GM21367 (cell line): Measurements from ENCODE around the gene PSEN1.
"Not testable (repeated sequence)": the region's sequence is repeated elsewhere in the genome, so short reads cannot be mapped to it uniquely, and the experiment has no call there.

ENCODE experiments used
- ATAC-seq: cut with Tn5 transposase; IDR thresholded peaks from one replicate; pipeline ENCODE4 v1.9.1; 2021; ENCODE audit not compliant: unreplicated experiment

Gene PSEN1

DNA sequence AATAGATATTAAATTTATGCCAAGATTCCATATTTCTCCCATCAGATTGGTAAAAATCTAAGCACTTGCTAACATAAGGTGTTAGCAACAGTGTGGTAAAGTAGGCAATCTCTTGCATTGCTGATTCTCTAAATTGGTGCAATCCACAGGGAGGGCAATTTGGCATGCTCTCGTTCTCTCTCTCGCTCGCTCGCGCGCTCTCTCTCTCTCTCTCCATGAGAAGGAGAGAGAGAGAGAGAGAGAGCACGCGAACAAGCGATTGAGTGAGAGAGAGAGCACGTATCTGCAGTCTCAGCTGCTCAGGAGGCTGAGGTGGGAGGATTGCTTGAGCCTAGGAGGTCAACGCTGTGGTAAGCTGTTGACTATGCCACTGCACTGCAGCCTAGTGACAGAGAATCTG, 25.9 kb downstream of the PSEN1 start:
- no peak for ATAC-seq

DNA sequence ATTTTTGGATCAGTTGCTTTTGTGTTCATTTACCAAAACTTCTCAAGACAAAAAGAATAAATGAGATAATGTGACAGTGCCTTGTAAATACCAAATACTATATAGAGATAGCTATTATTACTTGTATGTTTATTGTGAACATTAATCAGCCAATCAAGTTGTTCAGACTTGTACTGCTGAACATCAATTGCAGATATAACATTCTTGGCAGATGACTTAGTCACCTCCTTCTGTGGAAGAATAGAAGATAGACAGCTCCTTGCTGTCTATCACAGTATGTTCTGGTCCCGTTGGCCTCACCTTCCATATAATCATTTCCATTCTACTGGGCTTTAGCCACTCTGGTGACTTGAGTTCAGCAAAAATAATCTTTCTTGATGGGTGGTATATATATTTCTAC, 30.1 kb downstream of the PSEN1 start:
- no peak for ATAC-seq

DNA sequence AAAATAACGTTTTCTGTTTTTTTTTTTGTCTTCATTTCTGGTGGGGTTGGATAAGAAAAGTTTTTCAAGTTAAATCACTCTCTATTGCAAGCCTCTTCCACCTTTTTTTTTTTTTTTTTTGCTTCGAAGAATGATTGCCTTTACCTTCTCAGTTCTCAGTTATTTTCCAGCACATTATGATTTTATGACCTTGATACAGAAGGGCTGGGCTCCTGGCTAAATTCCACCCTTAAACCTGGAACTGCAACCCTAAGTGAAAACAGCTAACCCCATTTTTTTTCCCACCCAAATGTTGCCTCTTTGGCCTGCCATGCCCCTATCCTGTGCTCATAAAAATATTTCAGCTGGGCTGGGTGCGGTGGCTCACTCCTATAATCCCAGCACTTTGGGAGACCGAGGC, 31.4 kb downstream of the PSEN1 start:
- no peak for ATAC-seq

DNA sequence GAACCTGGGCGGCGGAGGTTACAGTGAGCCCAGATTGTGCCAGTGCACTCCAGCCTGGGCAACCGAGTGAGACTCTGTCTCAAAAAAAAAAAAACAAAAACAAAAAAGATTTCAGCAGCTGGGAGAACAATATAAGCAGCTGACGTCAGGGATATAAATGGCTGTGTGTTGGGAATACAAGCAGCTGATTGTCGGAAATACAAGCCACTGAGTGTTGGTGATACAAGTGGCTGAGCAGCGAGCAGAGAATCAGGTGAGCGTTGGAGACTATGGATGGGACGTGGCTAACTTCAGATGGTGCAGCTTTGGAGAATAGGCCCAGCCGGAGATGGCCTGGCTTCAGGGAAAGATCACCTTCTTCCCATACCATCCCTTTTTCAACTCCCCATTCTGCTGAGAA, 32.0 kb downstream of the PSEN1 start:
- ATAC-seq = no peak

DNA sequence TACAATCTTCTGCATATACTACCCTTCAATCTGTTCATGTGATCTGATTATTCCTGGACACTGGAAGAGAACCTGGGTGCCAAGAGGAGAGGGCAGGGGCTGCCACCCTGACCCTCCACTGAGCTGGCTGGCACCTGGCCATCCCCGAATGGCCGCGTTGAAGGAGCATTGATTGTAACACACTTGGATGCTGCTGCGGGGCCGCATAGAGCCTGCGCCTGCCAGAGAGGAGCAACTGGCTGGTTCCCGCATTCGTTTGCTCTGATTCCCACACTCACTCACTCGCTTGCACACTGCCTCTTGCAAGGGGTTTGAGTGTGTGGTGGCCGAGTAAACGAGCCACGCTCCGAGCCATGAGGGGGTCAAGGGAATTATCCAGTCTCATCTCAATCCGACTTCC, 32.4 kb downstream of the PSEN1 start:
- no peak for ATAC-seq

DNA sequence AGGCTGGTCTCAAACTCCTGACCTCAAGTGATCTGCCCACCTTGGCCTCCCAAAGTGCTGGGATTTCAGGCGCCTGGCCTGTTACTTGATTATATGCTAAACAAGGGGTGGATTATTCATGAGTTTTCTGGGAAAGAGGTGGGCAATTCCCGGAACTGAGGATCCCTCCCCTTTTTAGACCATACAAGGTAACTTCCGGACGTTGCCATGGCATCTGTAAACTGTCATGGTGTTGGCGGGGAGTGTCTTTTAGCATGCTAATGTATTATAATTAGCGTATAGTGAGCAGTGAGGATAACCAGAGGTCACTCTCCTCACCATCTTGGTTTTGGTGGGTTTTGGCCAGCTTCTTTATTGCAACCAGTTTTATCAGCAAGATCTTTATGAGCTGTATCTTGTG, 33.5 kb downstream of the PSEN1 start:
- not testable (repeated sequence) for ATAC-seq

DNA sequence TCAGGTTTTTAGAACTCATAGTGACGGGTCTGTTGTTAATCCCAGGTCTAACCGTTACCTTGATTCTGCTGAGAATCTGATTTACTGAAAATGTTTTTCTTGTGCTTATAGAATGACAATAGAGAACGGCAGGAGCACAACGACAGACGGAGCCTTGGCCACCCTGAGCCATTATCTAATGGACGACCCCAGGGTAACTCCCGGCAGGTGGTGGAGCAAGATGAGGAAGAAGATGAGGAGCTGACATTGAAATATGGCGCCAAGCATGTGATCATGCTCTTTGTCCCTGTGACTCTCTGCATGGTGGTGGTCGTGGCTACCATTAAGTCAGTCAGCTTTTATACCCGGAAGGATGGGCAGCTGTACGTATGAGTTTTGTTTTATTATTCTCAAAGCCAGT, 34.4 kb downstream of the PSEN1 start:
- no peak for ATAC-seq

DNA sequence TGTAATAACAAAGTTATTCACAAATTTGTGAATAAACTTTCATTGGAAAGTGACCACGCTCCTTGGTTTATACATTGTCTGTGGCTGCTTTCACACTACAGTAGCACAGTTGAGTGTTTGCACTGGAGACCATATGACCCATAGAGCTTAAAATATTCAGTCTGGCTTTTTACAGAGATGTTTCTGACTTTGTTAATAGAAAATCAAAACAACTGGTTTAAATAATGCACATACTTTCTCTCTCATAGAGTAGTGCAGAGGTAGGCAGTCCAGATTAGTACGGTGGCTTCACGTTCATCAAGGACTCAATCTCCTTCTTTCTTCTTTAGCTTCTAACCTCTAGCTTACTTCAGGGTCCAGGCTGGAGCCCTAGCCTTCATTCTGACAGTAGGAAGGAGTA, 36.2 kb downstream of the PSEN1 start:
- ATAC-seq = no peak

DNA sequence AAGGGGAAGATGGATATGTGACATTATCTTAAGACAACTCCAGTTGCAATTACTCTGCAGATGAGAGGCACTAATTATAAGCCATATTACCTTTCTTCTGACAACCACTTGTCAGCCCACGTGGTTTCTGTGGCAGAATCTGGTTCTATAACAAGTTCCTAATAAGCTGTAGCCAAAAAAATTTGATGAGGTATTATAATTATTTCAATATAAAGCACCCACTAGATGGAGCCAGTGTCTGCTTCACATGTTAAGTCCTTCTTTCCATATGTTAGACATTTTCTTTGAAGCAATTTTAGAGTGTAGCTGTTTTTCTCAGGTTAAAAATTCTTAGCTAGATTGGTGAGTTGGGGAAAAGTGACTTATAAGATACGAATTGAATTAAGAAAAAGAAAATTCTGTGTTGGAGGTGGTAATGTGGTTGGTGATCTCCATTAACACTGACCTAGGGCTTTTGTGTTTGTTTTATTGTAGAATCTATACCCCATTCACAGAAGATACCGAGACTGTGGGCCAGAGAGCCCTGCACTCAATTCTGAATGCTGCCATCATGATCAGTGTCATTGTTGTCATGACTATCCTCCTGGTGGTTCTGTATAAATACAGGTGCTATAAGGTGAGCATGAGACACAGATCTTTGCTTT, 36.9 kb downstream of the PSEN1 start:
- ATAC-seq = no peak

DNA sequence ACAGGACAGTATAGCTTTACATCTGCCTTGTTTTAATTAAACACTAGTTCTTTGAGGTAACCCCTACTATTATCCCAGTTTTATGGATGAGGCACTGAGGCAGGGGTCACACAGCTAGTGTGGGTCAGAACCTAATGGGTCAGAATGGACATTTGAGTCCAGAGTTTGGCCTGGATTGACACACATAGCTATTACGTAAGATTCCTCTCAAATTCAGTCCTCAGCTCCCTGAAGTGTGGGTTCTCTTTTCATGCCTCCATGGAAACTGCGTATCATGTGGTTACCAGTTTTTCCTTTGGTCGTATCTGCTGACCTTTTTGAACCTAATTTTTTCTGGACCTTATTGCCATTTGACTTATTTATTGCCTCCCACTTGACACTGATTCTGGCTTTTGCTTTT, 40.4 kb downstream of the PSEN1 start:
- ATAC-seq = no peak

DNA sequence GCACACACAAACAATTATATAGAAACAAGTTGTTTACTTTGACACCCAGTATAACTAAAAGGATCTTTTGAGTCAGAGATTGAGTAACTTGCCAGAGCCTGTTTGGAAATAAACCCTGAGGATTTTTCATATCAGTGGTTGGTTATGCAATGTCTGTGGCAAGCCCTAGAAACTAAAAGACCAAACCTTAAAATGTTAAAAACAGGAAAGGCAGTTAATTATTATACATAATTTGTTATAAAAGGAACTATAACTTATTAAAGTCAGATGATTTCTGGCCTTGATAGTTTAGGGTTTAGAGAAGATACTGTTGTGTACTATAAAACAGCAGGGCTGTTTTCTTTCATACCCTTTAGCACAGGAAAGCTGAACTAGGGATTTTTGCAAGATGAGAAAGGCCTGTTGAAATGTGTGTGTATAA, 44.1 kb downstream of the PSEN1 start:
- no peak for ATAC-seq

DNA sequence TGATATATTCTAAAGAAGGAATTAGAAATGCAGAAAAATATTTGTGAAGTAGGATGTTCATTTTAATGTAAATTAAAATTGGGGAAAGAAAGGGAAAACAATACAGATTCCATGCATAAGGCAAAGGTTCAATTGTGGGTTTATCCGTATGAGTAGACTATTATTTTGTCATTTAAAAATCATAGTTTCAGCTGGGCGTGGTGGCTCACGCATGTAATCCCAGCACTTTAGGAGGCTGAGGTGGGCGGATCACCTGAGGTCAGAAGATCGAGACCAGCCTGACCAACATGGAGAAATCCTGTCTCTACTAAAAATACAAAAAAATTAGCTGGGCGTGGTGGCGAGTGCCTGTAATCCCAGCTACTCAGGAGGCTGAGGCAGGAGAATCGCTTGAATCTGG, 44.7 kb downstream of the PSEN1 start:
- ATAC-seq = not testable (repeated sequence)

DNA sequence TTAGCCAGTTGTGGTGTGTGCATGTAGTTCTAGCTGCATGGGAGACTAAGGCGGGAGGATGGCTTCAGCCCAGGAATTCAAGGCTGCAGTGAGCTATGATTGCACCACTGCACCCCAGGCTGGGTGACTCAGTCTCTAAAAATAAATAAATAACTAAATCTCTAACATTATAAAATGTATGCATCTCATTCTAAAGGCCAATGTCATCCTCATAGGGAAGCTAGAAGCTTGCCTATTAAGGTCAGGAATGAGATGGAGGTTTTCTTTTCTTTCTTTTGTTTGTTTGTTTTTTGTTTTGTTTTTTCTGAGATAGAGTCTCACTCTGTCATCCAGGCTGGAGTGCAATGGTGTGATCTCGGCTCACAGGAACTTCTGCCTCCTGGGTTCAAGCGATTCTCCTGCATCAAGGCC, 52.2 kb downstream of the PSEN1 start:
- no peak for ATAC-seq

DNA sequence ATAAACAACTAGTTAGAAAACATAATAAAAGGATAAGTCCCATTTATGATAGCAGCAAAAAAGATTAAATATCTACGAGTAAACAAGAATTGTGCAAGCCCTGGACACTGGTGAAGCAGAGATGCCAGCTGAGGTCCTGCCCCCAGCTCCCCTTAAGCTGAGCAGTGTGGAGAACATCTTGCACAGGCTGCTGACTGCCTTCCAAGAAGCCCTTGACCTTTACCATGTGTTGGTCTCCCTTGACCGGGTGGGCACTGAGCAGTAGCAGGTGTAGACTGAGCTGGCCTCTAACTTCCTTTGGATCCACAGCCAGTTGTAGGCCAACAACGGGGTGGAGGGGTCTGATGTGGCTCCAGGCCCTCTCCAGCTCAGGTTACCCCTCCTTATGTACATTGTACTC, 53.3 kb downstream of the PSEN1 start:
- ATAC-seq = no peak

DNA sequence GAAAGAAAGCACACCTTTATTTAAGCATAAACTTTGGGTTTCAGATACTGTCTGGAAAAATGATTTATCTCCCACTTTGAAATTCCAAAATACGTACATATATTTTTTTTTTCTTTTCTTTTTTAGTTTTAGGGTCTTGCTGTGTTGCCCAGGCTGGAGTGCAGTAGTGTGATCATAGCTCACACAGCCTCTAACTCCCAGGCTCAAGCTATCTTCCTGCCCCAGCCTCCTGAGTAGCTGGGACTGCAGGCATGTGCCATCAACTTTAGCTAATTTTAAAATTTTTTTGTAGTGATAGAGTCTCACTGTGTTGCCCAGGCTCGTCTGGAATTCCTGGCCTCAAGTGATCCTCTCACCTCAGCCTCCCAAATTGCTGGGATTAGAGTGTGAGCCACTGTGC, 55.1 kb downstream of the PSEN1 start:
- ATAC-seq = no peak

DNA sequence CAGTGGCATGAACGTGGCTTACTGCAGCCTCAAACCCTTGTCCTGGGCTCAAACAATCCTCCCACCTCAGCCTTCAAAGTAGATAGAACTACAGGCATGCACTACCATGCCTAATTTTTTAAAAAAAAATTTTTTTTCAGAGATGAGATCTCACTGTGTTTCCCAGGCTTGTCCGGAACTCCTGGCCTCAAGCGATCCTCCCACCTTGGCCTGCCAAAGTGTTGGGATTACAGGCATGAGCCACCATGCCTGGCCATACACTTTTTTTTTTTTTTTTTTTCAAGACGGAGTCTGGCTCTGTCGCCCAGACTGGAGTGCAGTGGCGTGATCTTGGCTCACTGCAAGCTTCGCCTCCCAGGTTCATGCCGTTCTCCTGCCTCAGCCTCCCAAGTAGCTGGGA, 58.0 kb downstream of the PSEN1 start:
- ATAC-seq = not testable (repeated sequence)

DNA sequence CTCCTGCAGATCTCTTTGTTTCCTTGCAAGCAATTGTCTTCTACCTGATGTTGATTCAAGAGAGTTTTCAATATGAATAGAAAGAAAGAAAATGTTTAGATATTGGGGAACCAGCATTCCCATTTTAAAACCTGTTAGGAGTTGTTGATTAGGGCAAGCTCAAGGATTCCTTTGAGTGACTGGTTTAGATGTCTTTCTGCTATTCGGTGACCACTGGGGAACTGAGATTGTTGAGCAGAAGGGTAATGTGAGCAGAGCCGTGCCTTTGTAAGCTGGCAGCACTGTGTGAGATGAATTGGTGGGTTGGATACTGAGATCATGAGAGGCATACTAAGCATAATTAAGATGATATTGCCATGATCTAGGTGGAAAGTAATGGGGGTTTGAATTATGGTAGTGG, 61.9 kb downstream of the PSEN1 start:
- ATAC-seq = no peak

DNA sequence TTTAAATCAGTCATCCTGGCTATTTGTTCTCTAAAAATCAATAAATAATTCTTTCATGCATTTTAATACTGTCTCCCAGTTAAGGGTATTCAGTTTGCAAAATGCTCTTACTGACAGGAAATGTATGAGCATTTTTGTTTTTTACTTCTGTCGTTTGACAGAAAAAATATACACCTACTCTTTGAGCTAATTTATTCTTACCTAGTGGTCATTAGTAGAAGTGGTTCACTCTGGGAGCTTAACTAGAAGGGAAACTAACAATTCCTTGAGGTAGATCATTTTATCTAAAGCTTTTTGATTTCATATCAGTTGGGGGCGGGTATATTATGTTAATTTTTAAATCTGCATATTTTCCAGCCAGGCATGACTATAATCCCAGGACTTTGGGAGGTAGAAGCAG, 67.2 kb downstream of the PSEN1 start:
- no peak for ATAC-seq

DNA sequence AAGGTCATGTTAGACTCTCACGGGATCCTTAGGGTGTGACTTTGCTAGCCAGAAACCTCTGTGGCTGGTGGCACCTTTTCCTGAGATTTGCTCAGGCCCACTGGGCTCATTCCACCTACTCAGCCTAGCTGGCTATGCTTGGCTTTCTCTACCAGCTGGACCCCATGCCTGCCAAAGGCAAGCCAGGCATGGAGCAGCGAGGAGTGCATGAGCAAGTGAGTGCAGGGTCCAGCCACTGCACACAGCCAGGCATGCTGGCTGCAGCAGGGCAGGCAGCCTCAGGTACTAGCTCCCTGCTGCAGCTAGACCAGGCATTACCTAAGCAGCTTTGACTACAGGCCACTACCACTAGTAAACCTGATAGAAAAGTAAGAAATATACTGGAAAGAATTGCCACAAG, 71.3 kb downstream of the PSEN1 start:
- ATAC-seq = no peak

DNA sequence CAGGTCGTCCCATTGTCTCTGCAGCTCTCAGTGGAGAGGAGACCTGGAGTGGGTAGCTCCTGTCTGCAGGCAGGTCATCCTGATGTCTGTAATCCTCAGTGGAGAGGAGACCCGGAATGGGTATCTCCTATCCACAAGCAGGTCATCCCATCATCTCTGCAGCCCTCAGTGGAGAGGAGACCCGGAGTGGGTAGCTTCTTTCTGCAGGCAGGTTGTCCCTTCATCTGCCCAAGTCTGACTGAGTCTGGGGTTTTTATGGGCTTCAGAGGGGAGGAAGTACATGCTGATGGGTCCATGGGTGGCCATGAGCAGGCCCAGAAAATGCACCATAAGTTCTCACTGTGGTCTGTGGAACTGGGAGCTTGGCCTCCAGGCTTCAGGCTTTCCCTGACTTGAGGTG, 72.1 kb downstream of the PSEN1 start:
- no peak for ATAC-seq

DNA sequence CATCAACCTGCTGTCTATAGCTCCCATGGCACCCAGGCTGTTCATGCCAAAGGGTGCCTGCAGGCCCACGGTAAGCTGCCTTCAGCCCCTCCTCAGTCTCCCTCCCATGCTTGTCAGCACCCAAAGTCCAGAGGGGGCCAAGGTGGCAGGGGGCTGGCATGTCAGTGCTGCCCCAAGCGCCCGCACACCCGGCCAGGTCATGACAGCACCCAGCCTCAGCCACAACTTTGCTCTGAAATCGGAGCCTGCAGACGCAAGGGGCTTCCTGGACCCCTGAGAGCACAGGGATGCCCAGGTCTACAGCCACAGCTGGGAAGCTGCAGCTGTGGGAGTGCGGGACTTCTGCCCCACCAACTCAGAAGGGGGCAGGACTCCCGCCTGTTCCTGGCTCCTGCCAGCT, 72.5 kb downstream of the PSEN1 start:
- ATAC-seq = no peak

DNA sequence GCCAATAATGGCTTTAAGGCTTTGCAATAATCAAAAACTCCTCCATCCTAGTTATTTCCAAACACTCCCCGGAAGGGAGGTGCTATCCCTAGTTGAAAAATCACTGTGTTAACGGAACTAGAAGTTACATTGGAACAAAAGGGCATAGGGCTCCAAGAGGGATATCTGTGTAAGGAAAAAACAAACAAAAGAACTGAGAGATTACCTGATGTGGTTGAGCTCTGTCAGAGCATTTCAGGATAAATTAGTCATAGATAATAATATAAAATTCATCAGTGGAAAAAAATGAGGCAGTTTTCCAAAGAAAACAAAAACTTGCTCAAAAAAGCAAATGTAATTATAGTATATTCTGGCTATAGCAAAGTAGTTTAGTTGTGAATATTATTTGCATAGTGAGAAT, 73.6 kb downstream of the PSEN1 start:
- ATAC-seq = no peak

DNA sequence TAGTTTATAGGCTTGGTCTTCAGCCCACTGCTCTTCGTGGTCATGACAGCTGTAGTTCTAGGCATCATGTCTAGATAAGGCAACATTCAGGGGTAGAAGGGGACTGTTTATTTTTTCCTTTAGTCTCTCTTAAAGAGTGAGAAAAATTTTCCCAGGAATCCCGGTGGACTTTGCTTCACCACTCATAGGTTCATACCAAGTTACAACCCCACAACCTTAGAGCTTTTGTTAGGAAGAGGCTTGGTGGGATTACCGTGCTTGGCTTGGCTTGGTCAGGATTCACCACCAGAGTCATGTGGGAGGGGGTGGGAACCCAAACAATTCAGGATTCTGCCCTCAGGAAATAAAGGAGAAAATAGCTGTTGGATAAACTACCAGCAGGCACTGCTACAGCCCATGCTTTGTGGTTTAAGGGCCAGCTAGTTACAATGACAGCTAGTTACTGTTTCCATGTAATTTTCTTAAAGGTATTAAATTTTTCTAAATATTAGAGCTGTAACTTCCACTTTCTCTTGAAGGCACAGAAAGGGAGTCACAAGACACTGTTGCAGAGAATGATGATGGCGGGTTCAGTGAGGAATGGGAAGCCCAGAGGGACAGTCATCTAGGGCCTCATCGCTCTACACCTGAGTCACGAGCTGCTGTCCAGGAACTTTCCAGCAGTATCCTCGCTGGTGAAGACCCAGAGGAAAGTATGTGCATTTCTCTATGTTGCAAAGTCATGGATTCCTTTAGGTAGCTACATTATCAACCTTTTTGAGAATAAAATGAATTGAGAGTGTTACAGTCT, 75.1 kb downstream of the PSEN1 start:
- ATAC-seq = no peak
